Measurements from ENCODE around the gene PAMR1.

PAMR1 gene

GRCh38 chr11:35393098-35393497, 132.3 kb downstream of the PAMR1 start:
- no peak for DNase-seq

- DNase-seq = peak; percentile 74
These were observed 133.3 kb downstream of the PAMR1 start for GRCh38 chr11:35391922-35392688.

GRCh38 chr11:35390737-35391682, 134.4 kb downstream of the PAMR1 start:
- peak; percentile 1 for DNase-seq

- no peak for DNase-seq
These were observed 135.4 kb downstream of the PAMR1 start for GRCh38 chr11:35389897-35390465.

- no peak for DNase-seq
These were observed 136.3 kb downstream of the PAMR1 start for GRCh38 chr11:35389112-35389511.

- DNase-seq = no peak
These were observed 137.4 kb downstream of the PAMR1 start for GRCh38 chr11:35388061-35388460.

- DNase-seq = no peak
These were observed 138.1 kb downstream of the PAMR1 start for GRCh38 chr11:35387111-35387982.

GRCh38 chr11:35383953-35384352, 141.5 kb downstream of the PAMR1 start:
- DNase-seq = no peak

Data from CD4-positive, alpha-beta T cell treated with Interferon gamma for 1 hour (primary cell).